Neuronal stem cell (in vitro differentiated cells): ENCODE data around the gene TMEM59L.

Experiments used
- DNase-seq: peaks from one replicate; pipeline ENCODE4 v3.0.0-alpha.2; 2013; ENCODE audit warnings: low spot score
- H2AFZ ChIP-seq: one replicate; pipeline ENCODE4 v1.6.1; 2013; ENCODE audit warnings: mild to moderate bottlenecking, low read length, inconsistent platforms
- H2AK5ac ChIP-seq: 2 replicates; pipeline ENCODE4 v1.6.1; 2013; ENCODE audit warnings: low read depth, mild to moderate bottlenecking, inconsistent platforms, low read length, moderate library complexity, mixed read lengths
- H2BK120ac ChIP-seq: 2 replicates; pipeline ENCODE4 v1.6.1; 2013; ENCODE audit warnings: low read depth, mild to moderate bottlenecking, inconsistent platforms, low read length, moderate library complexity, mixed read lengths
- H2BK12ac ChIP-seq: one replicate; pipeline ENCODE4 v1.6.1; 2013; ENCODE audit warnings: low read length, inconsistent platforms
- H2BK15ac ChIP-seq: 2 replicates; pipeline ENCODE4 v1.6.1; 2013; ENCODE audit warnings: mild to moderate bottlenecking, low read length, inconsistent platforms, mixed read lengths
- H2BK5ac ChIP-seq: one replicate; pipeline ENCODE4 v1.6.1; 2013; ENCODE audit warnings: inconsistent platforms, mild to moderate bottlenecking, low read length, moderate library complexity
- H3K14ac ChIP-seq: one replicate; pipeline ENCODE4 v1.6.1; 2013; ENCODE audit warnings: low read length, inconsistent platforms
- H3K18ac ChIP-seq: 2 replicates; pipeline ENCODE4 v1.6.1; 2013; ENCODE audit warnings: low read length, inconsistent platforms
- H3K23ac ChIP-seq: 2 replicates; pipeline ENCODE4 v1.6.1; 2013; ENCODE audit warnings: low read depth, mild to moderate bottlenecking, mixed read lengths, low read length, inconsistent platforms; ENCODE audit not compliant: poor library complexity
- H3K27ac ChIP-seq: replicated peaks from 3 replicates; pipeline ENCODE4 v1.5.1; 2013; ENCODE audit warnings: low read length, inconsistent platforms
- H3K27me3 ChIP-seq, 3 experiments: 2 replicates each; pipeline ENCODE4 v1.6.1; 2013; ENCODE audit warnings: low read length in 3 of 3, mild to moderate bottlenecking in 2 of 3, inconsistent platforms in 1 of 3, low read depth in 1 of 3, mixed read lengths in 1 of 3, moderate library complexity in 1 of 3; ENCODE audit not compliant: control insufficient read depth in 3 of 3, insufficient read depth in 3 of 3
- H3K36me3 ChIP-seq, 2 donors: replicated peaks in 1 of 2; 2 replicates each; pipeline ENCODE4 v1.6.1; 2013; ENCODE audit warnings: low read length in 2 of 2; ENCODE audit not compliant: control insufficient read depth in 2 of 2, insufficient read depth in 2 of 2
- H3K4ac ChIP-seq: 2 replicates; pipeline ENCODE4 v1.6.1; 2013; ENCODE audit warnings: inconsistent platforms, mild to moderate bottlenecking, low read length, moderate library complexity
- H3K4me1 ChIP-seq, 2 donors: 1 replicate in 1 of 2; 2 replicates in 1 of 2; pipeline ENCODE4 v1.6.1; 2013; ENCODE audit warnings: low read length in 2 of 2, low read depth in 1 of 2; ENCODE audit not compliant: control insufficient read depth in 2 of 2, insufficient read depth in 1 of 2
- H3K4me2 ChIP-seq: one replicate; pipeline ENCODE4 v1.6.1; 2013; ENCODE audit warnings: mild to moderate bottlenecking, low read length, inconsistent platforms; ENCODE audit not compliant: insufficient read depth, poor library complexity, severe bottlenecking
- H3K4me3 ChIP-seq, 2 donors: 2 replicates each; pipeline ENCODE4 v1.5.1; 2013; ENCODE audit warnings: low read length in 2 of 2, mild to moderate bottlenecking in 2 of 2, inconsistent platforms in 1 of 2, moderate library complexity in 1 of 2
- H3K79me1 ChIP-seq: one replicate; pipeline ENCODE4 v1.6.1; 2013; ENCODE audit warnings: low read depth, mild to moderate bottlenecking, inconsistent platforms, low read length, moderate library complexity
- H3K9ac ChIP-seq: one replicate; pipeline ENCODE4 v1.6.1; 2013; ENCODE audit warnings: mild to moderate bottlenecking, low read depth, low read length, inconsistent platforms; ENCODE audit not compliant: poor library complexity
- H3K9me3 ChIP-seq, 2 donors: replicated peaks in 1 of 2; 2 replicates each; pipeline versions ENCODE3 to v1.6.1; 2013; ENCODE audit warnings: low read length in 2 of 2, mild to moderate bottlenecking in 2 of 2, inconsistent platforms in 1 of 2, low read depth in 1 of 2, mixed read lengths in 1 of 2, moderate library complexity in 1 of 2; ENCODE audit not compliant: control insufficient read depth in 2 of 2, insufficient read depth in 1 of 2
- H4K8ac ChIP-seq: one replicate; pipeline ENCODE4 v1.6.1; 2013; ENCODE audit warnings: low read depth, mild to moderate bottlenecking, inconsistent platforms, low read length, moderate library complexity
- H4K91ac ChIP-seq: one replicate; pipeline ENCODE4 v1.6.1; 2013; ENCODE audit warnings: low read length, low read depth, mild to moderate bottlenecking, inconsistent platforms; ENCODE audit not compliant: poor library complexity
- WGBS, 2 donors: extraction: QIAGEN DNeasy Blood & Tissue Kit; methylation state at CpG; one replicate each; pipeline ENCODE4 v1.1.7; 2013; ENCODE audit warnings: missing lambda C conversion rate in 2 of 2, mixed read lengths in 1 of 2; ENCODE audit not compliant: insufficient read length in 2 of 2, insufficient replicate concordance in 1 of 2; ENCODE audit errors: extremely low coverage in 2 of 2; 5-methylcytosine and 5-hydroxymethylcytosine counted together

The TMEM59L gene

DNA sequence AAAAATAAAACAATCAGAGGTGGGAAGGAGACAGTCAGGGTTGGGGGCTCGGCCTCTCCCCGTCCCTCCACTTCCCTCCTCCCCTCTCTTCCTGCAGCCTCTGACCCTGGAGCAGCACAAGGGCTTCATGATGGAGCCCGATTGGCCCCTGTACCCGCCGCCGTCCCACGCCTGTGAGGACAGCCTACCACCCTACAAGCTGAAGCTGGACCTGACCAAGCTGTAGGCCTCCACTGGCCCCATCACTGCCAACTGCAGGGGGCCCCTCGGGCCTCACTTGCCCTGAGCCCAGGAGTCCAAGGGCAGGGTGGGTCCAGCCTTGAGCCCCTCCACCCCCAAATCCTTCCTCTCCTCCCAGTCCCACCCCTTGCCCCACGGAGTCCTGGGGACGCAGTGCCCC, 7.6 kb downstream of the TMEM59L start:
- H2AFZ ChIP-seq = no peak overlapping the region
- peak overlapping the region; percentile 70 for H2AK5ac ChIP-seq
- H3K4me1 ChIP-seq = no peaks in the 10 kb centered on the region
- H3K79me1 ChIP-seq = no peaks in the 10 kb centered on the region
- peaks cover 0 to 10% of the 10 kb centered on the region in 2 donors for H3K9me3 ChIP-seq
- H3K23ac ChIP-seq = no peak overlapping the region
- no peak overlapping the region for H3K4me2 ChIP-seq
- no peak overlapping the region for H2BK5ac ChIP-seq
- H4K8ac ChIP-seq = no peak overlapping the region
- no peak overlapping the region for H2BK15ac ChIP-seq
- H3K18ac ChIP-seq = peak overlapping the region; percentile 8
- no peaks in the 10 kb centered on the region for H3K36me3 ChIP-seq
- H3K4ac ChIP-seq = no peak overlapping the region
- no peak overlapping the region for H2BK120ac ChIP-seq
- DNase-seq = no peak
- no peak overlapping the region for H3K4me3 ChIP-seq
- H3K27me3 ChIP-seq = peaks cover 0 to 3% (median 0%) of the 10 kb centered on the region in 3 experiments
- H4K91ac ChIP-seq = no peak overlapping the region
- no CpG with 5 or more reads among the region's 10 CpGs for WGBS, 2 donors
- no peak overlapping the region for H3K9ac ChIP-seq
- no peak overlapping the region for H2BK12ac ChIP-seq
- no peak overlapping the region for H3K27ac ChIP-seq
- H3K14ac ChIP-seq = peak overlapping the region; percentile 71

GRCh38 chr19:18620902-18621301, 8.2 kb downstream of the TMEM59L start:
- Histone ChIP-seq H3K4ac (no peak overlapping the region), H3K36me3 (no peaks in the 10 kb centered on the region), H3K9me3 (peaks cover 0 to 10% of the 10 kb centered on the region in 2 donors), H2AK5ac (no peak overlapping the region), H3K27me3 (peaks cover 0 to 2% (median 0%) of the 10 kb centered on the region in 3 experiments), H3K4me3 (no peak overlapping the region), H4K91ac (no peak overlapping the region), H3K27ac (no peak overlapping the region), H3K23ac (no peak overlapping the region), H2BK5ac (no peak overlapping the region), H4K8ac (no peak overlapping the region), H3K4me1 (no peaks in the 10 kb centered on the region), H3K18ac (no peak overlapping the region), H3K9ac (no peak overlapping the region), H2BK120ac (no peak overlapping the region), H3K14ac (no peak overlapping the region), H2BK12ac (no peak overlapping the region), H2BK15ac (no peak overlapping the region), H3K79me1 (no peaks in the 10 kb centered on the region), H3K4me2 (no peak overlapping the region), H2AFZ (no peak overlapping the region)
- WGBS, 2 donors = no CpG with 5 or more reads among the region's 7 CpGs
- no peak for DNase-seq

- Histone ChIP-seq H3K4me1 (peaks cover 8 to 9% of the 10 kb centered on the region in 2 donors), H2AK5ac (no peak overlapping the region), H4K91ac (no peak overlapping the region), H3K4me3 (no peak overlapping the region), H2BK12ac (no peak overlapping the region), H3K4ac (no peak overlapping the region), H2BK120ac (no peak overlapping the region), H3K9me3 (no peaks in the 10 kb centered on the region), H3K9ac (no peak overlapping the region), H2BK15ac (no peak overlapping the region), H3K27ac (no peak overlapping the region), H3K23ac (no peak overlapping the region), H4K8ac (no peak overlapping the region), H2AFZ (no peak overlapping the region), H3K4me2 (no peak overlapping the region), H3K36me3 (no peaks in the 10 kb centered on the region), H3K79me1 (no peaks in the 10 kb centered on the region), H2BK5ac (no peak overlapping the region), H3K18ac (no peak overlapping the region), H3K27me3 (no peaks in the 10 kb centered on the region), H3K14ac (no peak overlapping the region)
- WGBS, 2 donors = no CpG with 5 or more reads among the region's 2 CpGs
- no peak for DNase-seq
These were observed 14.2 kb downstream of the TMEM59L start for GRCh38 chr19:18626906-18627305.

DNA sequence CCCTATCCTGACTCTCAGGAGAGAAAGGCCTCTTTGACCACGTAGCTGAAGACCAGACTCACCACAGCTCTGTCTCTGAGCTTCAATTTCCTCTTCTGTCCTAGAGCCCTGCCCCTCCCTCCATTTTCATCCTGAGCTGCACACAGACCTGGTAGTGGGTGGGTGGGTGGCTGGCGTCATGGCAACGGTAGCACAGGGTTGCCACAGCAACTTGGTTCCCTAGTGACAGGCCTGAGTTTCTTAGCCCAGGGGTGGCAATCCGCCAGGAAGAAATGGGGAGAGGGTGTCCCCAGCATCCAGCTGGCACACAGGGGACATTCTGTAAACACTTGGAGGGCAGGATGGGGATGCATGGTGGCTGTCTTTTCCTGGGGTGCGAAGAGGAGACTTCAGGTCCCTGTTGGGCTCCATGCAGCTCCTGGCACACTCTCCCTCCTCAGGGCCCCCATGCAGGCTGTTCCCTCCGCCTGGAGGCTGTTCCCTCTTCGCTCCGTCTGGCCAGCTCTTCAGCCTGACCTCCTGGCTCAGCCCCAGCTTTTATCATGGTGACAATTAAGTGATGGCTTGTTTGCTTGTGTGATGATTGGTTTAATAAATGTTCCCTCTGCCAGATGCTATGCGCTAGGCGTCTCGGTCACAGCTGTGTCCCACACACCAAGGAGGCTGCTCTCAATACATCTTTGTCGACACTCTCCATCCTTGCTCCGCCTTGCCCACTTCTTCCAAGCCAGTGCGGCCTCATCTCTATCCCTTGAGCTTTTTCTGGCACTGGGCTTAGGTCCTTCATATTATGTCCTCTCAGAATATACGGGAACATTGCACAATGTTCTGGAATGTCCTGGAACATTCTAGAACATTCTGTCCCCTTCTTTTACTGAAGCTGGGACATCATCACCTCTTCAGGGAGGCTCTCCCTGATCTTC, 16.8 kb downstream of the TMEM59L start:
- no peak overlapping the region for H3K4ac ChIP-seq
- no peak overlapping the region for H2BK120ac ChIP-seq
- peak overlapping the region; percentile 58 for H2BK12ac ChIP-seq
- H2AFZ ChIP-seq = no peak overlapping the region
- H3K14ac ChIP-seq = peak overlapping the region; percentile 64
- WGBS, 2 donors = no CpG with 5 or more reads among the region's 15 CpGs
- no peak for DNase-seq
- H4K91ac ChIP-seq = no peak overlapping the region
- no peaks in the 10 kb centered on the region for H3K9me3 ChIP-seq
- H4K8ac ChIP-seq = no peak overlapping the region
- H3K18ac ChIP-seq = peak overlapping the region; percentile 57
- peaks cover 0 to 6% (median 0%) of the 10 kb centered on the region in 3 experiments for H3K27me3 ChIP-seq
- H3K79me1 ChIP-seq = no peaks in the 10 kb centered on the region
- no peak overlapping the region for H3K4me2 ChIP-seq
- peak overlapping the region; percentile 58 for H2BK15ac ChIP-seq
- H2BK5ac ChIP-seq = peak overlapping the region; percentile 60
- H3K27ac ChIP-seq = no peak overlapping the region
- H3K4me3 ChIP-seq = peak overlapping the region in 1 of 2 donors; percentile 11
- H2AK5ac ChIP-seq = peak overlapping the region; percentile 86
- H3K36me3 ChIP-seq = no peaks in the 10 kb centered on the region
- H3K4me1 ChIP-seq = peaks cover 8 to 10% of the 10 kb centered on the region in 2 donors
- no peak overlapping the region for H3K23ac ChIP-seq
- H3K9ac ChIP-seq = no peak overlapping the region
